ENCODE measurements around the gene COX19. TPM values are rescaled to one million over a fixed set of nuclear protein-coding genes. Genes with fewer than 3 reads are reported as not detected.

Gene COX19
- total and polyA plus RNA-seq, 4 donors, result 5.6 to 17.0 (median 8.0) TPM

DNA sequence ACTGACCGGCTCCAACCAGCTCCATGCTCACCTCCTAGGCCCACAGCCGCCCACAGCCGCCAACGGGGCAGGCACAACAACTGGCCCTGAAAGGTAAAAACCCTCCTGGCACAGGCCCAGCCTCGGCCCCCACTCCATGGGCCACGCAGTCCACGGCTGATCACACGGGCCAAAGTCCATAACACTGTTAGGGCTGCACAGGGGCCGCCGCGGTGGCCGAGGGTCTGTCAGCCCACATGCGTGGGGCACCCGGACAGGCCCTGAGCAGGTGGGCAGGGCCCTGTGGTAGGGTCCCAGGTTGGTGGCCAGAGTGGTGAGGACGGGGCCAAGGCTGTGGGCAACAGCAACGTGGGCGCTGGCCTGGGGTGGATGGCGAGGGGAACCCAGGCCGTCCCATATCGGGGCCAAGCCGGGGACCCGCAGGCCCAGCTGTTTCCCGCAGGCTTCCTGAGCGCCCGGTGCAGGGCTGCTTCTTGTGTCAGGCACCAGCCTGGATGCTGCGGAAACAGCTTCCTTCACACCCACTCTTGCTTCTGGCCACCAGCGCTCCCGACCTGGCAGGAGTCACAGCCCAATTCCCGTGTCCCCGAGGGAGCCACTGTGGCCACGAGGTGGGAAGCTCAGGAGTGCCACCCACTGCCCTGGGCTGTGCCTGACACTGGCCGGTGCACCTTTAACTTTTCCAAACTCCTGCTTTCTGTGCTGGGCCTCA lies 36.8 kb upstream of the COX19 start:
- TF ChIP-seq, protein P1, sequence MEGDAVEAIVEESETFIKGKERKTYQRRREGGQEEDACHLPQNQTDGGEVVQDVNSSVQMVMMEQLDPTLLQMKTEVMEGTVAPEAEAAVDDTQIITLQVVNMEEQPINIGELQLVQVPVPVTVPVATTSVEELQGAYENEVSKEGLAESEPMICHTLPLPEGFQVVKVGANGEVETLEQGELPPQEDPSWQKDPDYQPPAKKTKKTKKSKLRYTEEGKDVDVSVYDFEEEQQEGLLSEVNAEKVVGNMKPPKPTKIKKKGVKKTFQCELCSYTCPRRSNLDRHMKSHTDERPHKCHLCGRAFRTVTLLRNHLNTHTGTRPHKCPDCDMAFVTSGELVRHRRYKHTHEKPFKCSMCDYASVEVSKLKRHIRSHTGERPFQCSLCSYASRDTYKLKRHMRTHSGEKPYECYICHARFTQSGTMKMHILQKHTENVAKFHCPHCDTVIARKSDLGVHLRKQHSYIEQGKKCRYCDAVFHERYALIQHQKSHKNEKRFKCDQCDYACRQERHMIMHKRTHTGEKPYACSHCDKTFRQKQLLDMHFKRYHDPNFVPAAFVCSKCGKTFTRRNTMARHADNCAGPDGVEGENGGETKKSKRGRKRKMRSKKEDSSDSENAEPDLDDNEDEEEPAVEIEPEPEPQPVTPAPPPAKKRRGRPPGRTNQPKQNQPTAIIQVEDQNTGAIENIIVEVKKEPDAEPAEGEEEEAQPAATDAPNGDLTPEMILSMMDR (IDR thresholded peaks at IDR 0.05; ENCODE audit: control extremely low read depth, extremely low read depth), result no peak
- ATAC-seq (ENCODE audit: insufficient read depth, low FRiP score) (no peak), DNase-seq (no peak)
- H3K4me3 ChIP-seq, result no peak overlapping the region
- no peaks in the 10 kb centered on the region for H3K27me3 ChIP-seq (ENCODE audit: control insufficient read depth in 3 of 3, insufficient read depth in 3 of 3, low read length in 2 of 3)
- H3K4me1 ChIP-seq (ENCODE audit: control insufficient read depth in 5 of 5, insufficient read depth in 5 of 5, low read length in 5 of 5), result peaks cover 0 to 3% (median 0%) of the 10 kb centered on the region in 5 donors
- no peak overlapping the region for H3K9ac ChIP-seq (ENCODE audit: insufficient read depth in 1 of 2, low read length in 2 of 2)
- 66 to 76% methylated on average over 28 to 32 of the region's 32 CpGs for WGBS, 2 donors
- no peak overlapping the region for H3K27ac ChIP-seq (ENCODE audit: low read depth in 1 of 2, low read length in 1 of 2)
- peaks cover 0 to 21% (median 2%) of the 10 kb centered on the region in 4 donors for H3K36me3 ChIP-seq (ENCODE audit: control insufficient read depth in 4 of 4, insufficient read depth in 4 of 4, low read length in 4 of 4)
- no peaks in the 10 kb centered on the region for H3K9me3 ChIP-seq (ENCODE audit: control insufficient read depth in 4 of 4, insufficient read depth in 3 of 4, low read length in 3 of 4)

DNA sequence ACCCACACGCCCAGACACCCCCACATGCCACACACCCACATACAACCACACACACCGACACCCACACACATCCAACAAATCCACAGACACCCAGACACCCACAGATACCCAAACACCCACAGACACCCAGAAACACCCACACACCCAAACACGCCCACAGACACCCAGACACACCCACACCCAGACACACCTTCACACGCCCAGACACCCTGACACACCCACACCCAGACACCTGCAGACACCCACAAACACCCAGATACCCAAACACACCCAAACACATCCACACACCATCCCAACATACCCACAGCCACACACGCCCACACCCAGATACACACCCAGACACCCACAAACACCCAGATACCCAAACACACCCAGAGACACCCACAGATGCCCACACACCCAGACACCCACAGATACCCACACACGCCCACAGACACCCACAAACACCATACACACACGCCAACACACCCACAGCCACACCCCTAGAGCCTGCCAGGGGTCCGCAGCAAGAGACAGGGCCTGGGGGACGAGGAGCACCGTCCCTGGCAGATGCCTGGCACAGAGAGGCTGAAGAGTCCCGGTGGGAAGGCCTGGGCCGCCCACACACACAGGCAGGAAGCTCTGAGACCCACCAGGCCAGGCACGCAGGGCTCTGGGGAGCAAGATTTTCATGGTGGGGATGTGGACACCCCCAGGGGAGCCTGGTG lies 36.1 kb upstream of the COX19 start:
- H3K27ac ChIP-seq (ENCODE audit: low read depth in 1 of 2, low read length in 1 of 2), result no peak overlapping the region
- ATAC-seq (ENCODE audit: insufficient read depth, low FRiP score), result no peak

DNA sequence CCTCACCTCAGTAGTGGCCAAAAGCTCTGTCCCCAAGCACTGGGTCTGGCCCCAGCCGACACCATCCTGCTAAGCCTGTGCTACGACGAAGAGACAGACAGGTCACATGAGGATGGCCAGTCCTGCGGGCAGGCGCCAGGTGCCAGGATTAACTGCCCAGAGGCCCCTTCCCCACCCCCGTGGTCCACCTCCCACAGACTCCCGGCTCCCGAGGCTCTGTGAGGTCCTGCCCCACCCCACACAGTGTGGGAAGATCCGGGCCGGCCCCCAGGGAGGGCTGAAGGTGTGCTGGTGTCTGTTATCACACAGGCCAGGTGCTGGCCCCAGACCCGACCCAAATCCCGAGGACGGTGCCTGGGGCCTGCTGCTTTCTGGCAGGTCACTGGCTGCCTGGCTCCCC lies 34.9 kb upstream of the COX19 start:
- no peak for ATAC-seq (ENCODE audit: insufficient read depth, low FRiP score)
- no peak overlapping the region for H3K27ac ChIP-seq (ENCODE audit: low read depth in 1 of 2, low read length in 1 of 2)
- 93% methylated on average over 13 of the region's 13 CpGs for WGBS, 2 donors
- H3K27me3 ChIP-seq (ENCODE audit: control insufficient read depth in 3 of 3, insufficient read depth in 3 of 3, low read length in 2 of 3), result no peaks in the 10 kb centered on the region
- no peak overlapping the region for H3K9ac ChIP-seq (ENCODE audit: insufficient read depth in 1 of 2, low read length in 2 of 2)
- TF ChIP-seq, protein P1 (IDR thresholded peaks at IDR 0.05; ENCODE audit: control extremely low read depth, extremely low read depth), result no peak
- no peak overlapping the region for H3K4me3 ChIP-seq
- no peaks in the 10 kb centered on the region for H3K9me3 ChIP-seq (ENCODE audit: control insufficient read depth in 4 of 4, insufficient read depth in 3 of 4, low read length in 3 of 4)
- H3K4me1 ChIP-seq (ENCODE audit: control insufficient read depth in 5 of 5, insufficient read depth in 5 of 5, low read length in 5 of 5), result no peaks in the 10 kb centered on the region
- no peak for DNase-seq
- peaks cover 0 to 35% (median 2%) of the 10 kb centered on the region in 4 donors for H3K36me3 ChIP-seq (ENCODE audit: control insufficient read depth in 4 of 4, insufficient read depth in 4 of 4, low read length in 4 of 4)

More for the DNA sequence above, 36.1 kb upstream of the COX19 start:
- DNase-seq, result no peak
- no peaks in the 10 kb centered on the region for H3K27me3 ChIP-seq (ENCODE audit: control insufficient read depth in 3 of 3, insufficient read depth in 3 of 3, low read length in 2 of 3)
- H3K9ac ChIP-seq (ENCODE audit: insufficient read depth in 1 of 2, low read length in 2 of 2), result no peak overlapping the region
- no peaks in the 10 kb centered on the region for H3K9me3 ChIP-seq (ENCODE audit: control insufficient read depth in 4 of 4, insufficient read depth in 3 of 4, low read length in 3 of 4)
- H3K36me3 ChIP-seq (ENCODE audit: control insufficient read depth in 4 of 4, insufficient read depth in 4 of 4, low read length in 4 of 4), result peaks cover 0 to 27% (median 2%) of the 10 kb centered on the region in 4 donors
- TF ChIP-seq, protein P1 (IDR thresholded peaks at IDR 0.05; ENCODE audit: control extremely low read depth, extremely low read depth), result no peak
- no peak overlapping the region for H3K4me3 ChIP-seq
- 88 to 89% methylated on average over 13 of the region's 13 CpGs for WGBS, 2 donors
- H3K4me1 ChIP-seq (ENCODE audit: control insufficient read depth in 5 of 5, insufficient read depth in 5 of 5, low read length in 5 of 5), result peaks cover 0 to under 1% (median 0%) of the 10 kb centered on the region in 5 donors

Data from lung (tissue), 12 donors.